ENCODE data around the gene TAAR1.
"Not testable (repeated sequence)": the region's sequence is repeated elsewhere in the genome, so short reads cannot be mapped to it uniquely, and the experiment has no call there.

The TAAR1 gene, protein sequence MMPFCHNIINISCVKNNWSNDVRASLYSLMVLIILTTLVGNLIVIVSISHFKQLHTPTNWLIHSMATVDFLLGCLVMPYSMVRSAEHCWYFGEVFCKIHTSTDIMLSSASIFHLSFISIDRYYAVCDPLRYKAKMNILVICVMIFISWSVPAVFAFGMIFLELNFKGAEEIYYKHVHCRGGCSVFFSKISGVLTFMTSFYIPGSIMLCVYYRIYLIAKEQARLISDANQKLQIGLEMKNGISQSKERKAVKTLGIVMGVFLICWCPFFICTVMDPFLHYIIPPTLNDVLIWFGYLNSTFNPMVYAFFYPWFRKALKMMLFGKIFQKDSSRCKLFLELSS
- total RNA-seq: 0 reads per million in 2 donors

DNA sequence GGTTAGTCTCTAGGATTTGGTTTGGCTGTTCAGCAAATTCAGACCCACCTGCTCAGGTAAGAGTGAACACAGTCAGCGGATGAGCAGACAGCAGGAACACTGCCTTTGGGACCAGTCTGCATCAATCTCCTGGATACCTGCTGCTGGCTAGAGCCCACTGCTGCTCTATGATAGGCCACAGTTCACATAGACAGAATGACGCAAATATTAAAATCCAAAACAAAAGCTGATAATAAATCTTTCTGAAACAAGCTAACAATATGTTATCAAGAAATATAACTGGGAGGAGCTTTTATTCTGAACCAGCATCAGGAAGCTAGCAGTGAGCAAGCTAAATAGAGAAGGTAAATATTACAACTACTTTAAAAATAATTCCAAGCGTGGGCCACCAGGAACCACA, at the start of gene TAAR1:
Gene TAAR1, minus strand, starts transcription at position 101 of the 400 bp plus-strand sequence. CDS start 13,179 bp downstream, outside the sequence.
- no peak for DNase-seq

DNA sequence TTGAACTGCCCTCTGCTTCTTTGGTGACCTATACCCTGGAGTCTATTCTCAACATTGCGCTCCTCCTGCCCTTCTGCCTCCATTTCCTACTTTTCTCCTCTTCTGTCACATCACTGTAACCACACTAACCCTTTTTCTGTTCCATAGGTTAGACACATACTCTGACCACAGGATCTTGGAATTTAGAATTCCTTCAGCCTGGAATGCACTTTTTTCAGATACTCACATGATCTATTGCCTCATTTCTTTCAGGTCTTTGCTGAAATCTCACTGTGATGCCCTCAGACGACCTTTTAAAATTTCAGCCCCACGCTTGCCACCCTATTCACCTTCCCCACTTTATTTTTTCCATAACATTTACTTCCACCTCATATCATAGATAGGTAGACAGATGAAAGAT, 49.8 kb upstream of the TAAR1 start:
- DNase-seq: no peak

DNA sequence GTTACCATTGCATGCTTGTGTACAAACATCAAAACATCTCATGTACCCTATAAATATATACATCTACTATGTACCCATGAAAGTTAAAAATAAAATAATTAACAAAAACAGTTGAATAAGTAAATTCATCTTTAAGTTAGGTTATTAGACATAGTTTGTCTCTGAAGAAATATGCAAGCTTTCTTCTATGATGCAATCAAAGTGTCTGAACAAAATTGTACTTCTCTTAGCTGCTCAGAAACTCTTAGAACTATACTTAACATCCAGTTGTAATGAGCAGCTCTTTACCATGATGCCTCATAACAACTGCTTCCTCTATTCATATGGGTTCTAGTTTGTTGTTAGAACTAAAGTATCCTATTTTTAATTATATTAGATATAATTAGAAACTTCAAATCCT, 49.0 kb upstream of the TAAR1 start:
- DNase-seq: no peak

DNA sequence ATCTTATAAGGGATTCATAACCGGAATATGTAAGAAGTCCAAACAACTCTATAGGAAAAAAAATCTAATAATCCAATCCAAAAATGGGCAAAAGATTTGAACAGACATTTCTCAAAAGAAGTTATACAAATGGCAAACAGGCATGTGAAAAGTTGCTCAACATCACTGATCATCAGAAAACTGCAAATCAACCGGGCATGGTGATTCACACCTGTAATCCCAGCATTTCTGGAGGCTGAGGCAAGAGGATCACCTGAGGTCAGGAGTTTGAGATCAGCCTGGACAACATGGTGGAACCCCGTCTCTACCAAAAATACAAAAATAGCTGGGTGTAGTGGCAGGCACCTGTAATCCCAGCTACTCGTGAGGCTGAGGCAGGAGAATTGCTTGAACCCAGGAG, 47.8 kb upstream of the TAAR1 start:
- not testable (repeated sequence) for DNase-seq

DNA sequence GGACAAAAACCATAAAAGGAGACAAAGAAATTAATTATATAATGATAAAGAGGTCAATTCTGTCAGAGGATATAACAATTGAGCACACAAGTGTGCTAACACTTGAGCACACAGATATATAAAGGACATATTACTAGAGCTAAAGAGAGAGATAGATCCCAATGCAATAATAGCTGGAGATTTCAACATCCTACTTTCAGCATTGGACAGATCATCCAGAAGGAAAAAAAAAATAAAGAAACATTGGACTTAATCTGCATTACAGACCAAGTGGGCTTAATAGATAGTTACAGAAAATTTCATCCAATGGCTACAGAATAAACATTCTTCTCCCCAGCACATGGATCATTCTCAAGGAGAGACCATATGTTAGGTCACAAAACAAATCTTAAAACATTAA, 45.0 kb upstream of the TAAR1 start:
- DNase-seq: no peak

DNA sequence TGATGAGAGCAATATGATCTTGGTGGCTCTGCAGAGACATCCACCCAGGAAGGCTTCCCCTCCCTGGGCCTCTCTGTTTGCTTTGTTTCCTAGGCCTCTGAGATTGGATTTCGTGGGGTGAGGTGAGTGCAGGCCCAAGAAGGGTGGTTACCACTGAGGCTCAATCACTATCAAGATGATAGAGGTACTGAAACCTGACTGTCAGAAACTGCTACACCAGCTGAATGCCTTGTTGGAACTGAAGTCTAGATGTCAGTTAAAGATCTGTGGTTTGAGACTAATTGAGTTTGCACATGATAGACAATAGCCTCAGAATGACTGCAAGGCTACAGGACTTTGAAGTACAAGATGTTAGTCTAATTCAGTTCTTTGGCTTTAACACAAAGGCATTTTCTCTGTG, 39.6 kb upstream of the TAAR1 start:
- peak in 1 of 5 experiments; percentile 95 for DNase-seq

DNA sequence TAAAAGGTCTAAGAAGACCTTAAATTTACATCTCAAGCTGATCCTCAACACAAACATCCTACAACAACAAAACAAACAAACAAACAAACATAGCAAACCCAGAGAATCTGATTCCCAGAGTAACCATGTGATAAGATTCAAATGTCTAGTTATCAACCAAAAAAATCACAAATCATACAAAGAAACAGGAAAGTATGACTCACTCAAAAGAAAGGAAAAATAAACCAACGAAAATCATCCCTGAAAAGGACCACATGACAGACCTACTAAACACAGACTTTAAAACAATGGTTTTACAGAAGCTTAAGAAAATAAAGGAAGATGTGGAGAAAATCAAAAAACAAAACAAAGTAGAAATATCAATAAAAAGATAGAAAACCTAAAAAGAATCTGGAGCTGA, 36.8 kb upstream of the TAAR1 start:
- DNase-seq: no peak

DNA sequence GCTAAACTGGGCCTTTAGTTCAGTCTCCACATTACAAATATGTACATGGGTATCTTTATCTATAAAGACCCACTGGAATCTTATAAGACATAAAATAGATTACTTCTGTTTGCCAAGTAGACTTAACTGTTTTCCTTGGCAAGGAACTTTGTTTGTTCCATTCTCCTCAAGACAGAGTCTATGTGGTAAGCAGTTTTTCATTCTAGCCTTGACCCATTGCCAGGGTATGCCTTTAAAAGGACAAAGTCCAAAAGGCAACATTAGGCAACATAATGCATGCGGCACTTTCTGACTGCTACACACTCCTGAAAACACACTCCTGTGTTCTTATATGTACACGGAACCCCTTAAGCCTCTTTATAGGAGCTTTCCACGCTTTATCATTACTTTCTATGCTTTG, 34.5 kb upstream of the TAAR1 start:
- no peak for DNase-seq

DNA sequence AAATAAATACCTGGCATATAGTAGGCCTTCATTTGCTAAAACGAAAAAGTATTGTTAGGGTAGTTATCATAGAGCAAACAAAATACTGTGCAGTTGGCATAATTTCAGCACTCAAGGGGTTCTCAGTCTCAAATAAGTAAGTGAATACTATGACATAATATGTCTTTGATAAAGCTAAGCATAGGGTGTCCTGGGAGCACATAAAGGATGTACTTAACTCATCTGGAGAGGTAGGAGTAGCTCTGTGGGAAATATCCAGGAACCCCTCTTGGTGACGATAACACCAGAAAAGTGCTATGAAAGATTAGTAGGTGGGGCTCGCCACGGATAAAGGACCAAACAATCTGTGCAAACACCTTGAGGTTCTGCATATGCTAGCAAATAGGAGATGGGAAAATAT, 31.7 kb upstream of the TAAR1 start:
- no peak for DNase-seq

DNA sequence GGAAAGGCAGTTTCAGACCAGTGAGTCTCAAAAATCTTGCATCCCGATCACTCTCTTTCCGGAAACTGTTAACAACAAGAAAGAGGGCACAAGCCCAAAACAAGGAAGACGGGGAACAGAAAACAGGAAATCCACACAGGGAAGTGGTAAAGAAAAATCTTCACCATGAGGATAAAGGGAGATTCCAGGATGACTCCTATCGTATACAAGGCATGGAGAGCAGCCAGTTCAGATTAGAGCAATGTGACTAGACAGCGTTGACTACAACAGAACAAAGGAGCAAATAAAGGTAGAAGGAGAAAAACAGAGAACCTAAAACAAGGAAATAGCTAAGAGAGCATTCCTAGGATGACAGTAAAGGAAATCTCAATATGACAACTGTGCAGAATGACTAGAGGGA, 28.3 kb upstream of the TAAR1 start:
- DNase-seq: no peak

DNA sequence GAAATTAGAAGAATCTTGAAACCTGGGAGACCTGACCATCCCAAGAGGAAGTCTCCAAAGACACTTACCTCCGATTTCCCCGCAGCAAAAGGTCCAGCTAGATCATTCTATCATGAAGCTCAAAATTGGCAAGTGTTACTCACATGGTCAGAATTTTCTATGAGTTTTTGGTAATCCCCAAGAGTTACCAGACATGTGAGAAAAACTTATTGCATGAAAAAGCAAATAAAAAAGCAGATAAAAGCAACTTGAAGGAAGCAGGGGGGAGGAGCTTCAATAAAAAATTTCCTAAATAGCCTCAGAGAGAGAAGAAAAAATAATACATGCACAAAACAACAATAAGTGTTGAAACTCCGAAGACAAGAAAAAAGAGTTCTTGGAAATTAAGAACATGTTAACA, 27.5 kb upstream of the TAAR1 start:
- DNase-seq: no peak

DNA sequence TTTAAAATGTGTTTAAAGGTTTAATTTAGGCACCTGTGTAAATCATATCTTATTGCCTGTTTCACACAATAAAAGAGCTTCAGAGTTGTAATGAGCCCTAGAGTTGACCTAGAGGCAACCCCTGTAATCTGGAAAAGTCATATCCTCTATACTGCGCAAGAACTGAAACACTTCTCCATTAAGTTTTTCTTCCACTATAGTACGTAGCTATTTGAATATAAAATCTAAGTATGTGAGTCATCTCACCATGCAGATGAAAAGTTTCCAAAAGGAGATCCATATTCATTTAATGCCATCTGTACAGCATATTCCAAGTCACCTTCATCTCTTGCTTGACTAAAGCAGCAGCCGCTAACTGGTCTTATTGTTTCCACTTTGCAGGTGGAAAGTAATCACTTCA, 26.0 kb upstream of the TAAR1 start:
- no peak for DNase-seq

DNA sequence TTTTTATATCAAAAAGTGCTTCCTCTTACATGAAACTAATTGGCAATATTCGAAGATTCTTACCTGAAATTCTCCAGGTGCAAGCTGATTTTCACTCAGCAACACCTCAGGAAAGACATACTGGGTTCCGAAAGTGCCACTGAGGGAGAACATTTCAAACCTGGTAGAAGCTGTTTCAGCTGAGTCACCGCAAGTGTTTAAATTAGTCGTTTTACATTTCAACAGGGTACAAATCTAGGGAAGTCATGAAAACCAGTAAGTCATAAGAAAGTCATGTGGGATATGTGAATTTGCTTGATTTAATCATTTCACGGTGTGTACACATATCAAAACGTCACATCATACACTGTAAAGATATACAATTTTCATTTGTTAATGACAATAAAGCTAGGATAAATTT, 25.3 kb upstream of the TAAR1 start:
- no peak for DNase-seq

DNA sequence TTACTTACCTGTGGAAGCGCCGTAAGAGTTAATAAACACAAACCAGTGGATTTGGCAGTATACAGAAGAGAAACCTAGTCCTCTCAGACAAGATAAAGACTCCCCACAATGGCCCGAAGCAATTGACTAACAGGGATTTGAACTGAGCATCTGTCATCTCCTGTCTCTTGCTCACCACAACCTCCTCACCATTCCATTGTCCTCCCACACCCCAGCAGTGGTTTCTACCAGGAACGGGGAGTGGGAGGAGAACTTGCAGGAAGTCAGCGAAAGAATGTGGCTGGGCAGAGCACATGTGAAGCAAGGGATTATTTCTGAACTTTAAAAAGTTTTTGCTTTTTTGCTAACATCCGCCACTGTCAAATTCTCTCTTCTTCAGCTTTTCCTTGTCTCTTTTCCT, 24.6 kb upstream of the TAAR1 start:
- no peak for DNase-seq

DNA sequence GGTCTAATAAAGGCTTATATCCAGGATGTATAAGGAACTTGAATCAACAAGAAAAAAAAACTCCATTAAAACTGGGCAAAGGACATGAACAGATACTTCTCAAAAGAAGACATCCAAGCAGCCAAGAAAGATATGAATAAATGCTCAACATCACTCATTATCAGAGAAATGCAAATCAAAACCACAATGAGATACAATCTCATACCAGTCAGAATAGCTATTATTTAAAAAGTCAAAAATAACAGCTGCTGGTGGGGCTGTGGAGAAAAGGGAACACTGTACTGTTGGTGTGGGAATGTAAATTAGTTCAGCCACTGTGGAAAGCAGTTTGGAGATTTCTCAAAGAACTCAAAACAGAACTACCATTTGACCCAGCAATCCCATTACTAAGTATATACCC, 20.1 kb upstream of the TAAR1 start:
- DNase-seq: peak in 1 of 5 experiments; percentile 77

DNA sequence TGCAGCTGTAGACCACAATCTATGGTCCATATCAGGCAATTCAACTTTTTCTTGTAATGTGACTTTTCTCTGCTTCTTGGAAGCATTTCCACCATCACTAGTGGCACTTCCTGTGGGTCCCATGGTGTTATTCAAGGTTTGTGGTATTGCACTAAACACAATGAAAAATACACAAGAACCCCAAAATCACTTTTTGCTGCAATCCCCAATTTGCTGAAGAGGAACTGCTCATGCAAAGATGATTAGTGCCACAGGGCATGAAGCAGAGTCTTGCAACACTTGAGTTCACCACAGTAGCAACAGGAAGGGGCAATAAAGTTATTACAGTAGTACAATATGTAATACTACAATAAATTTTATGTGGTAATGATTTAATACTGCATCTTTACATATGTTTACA, 16.8 kb upstream of the TAAR1 start:
- DNase-seq: peak in 1 of 5 experiments; percentile 59

DNA sequence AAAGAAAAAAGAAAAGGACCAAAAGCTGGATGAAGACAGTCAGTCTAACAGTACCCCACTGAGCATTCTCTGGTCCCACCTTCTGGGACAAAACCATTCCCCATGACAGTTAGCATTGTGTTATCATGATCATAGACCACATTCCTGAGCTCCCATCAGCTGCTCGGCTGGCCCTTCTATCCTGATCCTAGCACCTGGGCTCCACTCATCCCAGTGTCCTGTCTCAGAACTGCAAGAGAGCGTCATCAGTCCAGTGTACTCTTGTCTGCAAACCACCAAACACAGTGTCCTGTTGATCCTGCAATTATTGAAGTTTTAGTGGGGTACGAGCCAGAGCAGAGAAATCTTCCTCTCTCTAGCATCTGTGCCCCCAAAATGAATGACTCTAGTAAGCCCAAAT, 16.0 kb upstream of the TAAR1 start:
- DNase-seq: no peak

DNA sequence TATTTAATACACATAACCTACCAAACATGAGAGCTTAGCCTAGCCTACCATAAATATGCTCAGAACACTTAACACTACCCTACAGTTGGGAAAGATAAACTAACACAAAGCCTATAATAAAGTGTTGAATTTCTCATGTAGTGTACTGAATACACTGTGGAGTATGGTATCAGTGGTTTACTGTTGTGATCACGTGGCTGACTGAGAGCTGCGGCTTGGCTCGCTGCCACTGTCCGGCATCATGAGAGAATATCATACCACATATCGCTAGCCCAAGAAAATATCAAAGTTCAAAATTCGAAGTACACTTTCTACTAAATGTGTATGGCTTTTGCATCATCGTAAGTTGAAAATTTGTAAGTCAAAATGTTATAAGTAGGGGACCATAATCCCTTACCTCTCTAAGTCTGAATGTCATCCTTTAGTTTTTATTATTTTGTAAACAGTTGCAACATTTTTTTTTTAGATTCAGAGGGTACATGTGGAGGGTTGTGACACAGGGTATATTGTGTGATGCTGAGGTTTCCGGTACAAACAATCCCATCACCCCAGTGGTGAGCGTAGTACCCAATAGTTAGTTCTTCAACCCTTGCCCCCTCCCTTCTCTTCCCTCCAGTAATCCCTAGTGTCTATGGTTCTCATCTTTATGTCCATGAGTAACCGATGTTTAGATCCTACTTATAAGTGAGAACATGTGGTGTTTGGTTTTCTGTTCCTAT, 14.6 kb upstream of the TAAR1 start:
- DNase-seq: no peak

DNA sequence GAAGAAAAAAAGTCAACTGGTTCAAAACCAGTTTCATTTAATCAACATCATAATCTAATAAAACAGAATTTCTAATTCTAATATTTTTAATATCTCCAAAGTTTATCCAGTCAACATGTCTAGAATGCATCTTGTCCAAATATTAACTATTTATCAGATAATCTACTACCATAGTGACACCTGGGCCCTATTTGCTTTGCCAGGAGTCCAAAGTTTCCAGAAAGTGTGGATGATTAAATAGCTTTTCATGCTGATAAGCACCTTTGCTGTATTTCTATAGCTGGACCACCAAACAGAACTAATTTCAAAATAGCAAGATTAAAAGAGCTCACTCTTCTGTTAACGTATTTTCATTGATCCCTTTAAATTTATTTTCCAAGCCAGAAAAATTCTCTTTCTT, 12.3 kb upstream of the TAAR1 start:
- no peak for DNase-seq

DNA sequence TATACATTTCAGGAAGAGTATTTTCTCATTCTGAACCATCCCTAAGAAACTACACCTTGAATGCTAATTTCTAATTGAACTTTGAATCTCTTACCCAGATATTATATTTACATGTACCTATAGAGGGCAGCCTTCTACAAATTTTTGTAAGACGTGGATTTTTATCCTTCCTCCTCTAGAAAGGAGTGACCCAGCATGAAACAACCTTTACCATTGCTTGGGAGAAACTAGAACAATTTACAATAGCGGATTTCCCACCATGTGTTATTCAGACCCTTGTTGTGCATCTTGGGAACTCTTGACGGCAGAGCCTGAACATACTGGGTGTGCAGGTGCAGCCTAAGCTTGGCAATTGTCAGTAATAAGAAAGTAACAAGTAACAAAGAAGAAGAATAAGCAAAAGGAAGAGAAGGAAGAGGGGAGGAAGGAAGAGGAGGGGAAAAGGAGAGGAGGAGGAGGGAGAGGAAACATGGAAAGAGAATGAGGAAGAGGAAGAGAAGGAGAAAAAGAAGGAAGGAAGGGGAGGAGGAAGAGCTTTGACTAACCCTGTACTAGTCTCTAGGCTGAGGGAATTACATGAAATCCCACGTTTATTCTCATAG, 10.8 kb upstream of the TAAR1 start:
- DNase-seq: peak in 2 of 5 experiments; percentile 3 to 63

DNA sequence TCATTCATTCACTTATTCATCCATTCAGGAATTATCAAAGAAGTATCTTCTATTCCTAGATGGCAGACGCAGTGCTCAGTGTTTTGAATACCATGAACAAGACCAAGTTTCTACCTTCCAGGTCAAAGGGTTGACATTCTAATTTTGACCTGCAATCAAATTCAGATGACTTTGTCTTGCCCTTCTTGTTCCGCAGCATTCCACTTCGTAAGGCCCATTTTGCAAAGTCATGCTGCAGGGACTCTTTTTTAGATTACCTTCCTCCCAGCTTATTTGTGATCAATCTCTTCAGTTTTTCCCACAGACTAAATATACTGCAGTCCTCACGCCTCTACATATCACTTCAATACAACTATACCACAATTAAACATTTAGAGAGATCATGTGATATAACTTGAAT, 7.1 kb upstream of the TAAR1 start:
- DNase-seq: no peak

DNA sequence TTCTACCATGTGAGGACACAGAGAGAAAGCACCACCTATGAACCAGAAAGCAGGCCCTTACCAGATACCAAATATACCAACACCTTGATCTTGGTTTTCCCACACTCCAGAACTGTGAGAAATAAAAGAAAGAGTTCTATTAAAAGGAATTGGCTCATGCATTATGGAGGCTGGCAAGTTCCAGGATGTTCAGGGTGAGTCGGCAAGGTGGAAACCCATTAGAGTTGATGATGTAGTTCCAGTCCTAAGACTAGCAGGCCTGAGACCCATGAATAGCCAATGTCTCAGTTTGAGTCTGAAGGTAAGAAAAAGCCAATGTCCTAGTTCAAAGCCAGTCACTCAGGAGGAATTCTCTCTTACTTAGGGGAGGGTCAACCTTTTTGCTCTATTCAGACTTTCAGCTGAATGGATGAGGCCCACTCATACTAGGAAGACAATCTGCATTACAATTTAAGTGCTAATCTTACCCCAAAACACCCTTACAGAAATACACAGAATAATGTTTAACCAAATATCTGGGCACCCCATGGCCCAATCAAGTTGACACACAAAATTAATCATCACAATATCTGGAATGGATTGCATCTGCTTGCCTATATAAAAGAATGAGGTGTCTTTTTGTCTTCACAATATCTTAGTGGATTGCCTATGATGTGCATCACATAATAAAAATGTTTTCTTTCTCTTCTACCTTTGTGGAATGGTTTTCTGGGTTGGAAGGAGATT, 5.5 kb upstream of the TAAR1 start:
- DNase-seq: no peak

DNA sequence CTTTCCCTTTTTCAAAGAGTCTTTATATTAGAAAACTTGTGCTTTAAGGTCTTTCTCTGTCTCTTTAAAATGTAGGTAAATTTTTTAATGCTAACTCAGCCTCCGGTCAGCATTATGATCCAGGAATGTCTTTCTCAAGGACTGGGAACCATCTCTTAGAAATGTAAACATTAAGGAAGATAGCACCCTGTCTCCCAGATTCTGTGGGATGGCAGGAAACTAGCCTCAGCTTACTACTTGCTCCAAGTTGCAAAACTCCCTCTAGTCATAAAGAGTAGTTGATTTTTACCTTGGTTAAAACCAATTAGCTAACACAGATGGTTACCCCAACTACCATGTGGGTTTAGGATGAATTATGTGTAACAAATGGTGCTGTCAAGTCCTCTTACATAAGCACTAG, 4.7 kb upstream of the TAAR1 start:
- no peak for DNase-seq
